Bronchial epithelial cell (primary cell): ENCODE measurements around the gene HUNK. TPM values are rescaled to one million over a fixed set of nuclear protein-coding genes. Genes with fewer than 3 reads are reported as not detected.

ENCODE experiments used
- DNase-seq: peaks from one replicate; pipeline ENCODE4 v3.0.0-alpha.2; 2010; ENCODE audit warnings: low read depth
- FAIRE-seq: peaks from 2 replicates; lab custom pipeline; 2011; peaks lifted over from hg19 to GRCh38; lab: Jason Lieb, UNC
- H3K27me3 ChIP-seq: 2 replicates; pipeline ENCODE4 v1.5.1; 2011; ENCODE audit warnings: low read length; ENCODE audit not compliant: control insufficient read depth, insufficient read depth
- H3K36me3 ChIP-seq: 2 replicates; pipeline ENCODE4 v1.5.1; 2011; ENCODE audit warnings: low read length; ENCODE audit not compliant: control insufficient read depth, insufficient read depth
- H3K4me3 ChIP-seq: 2 replicates; pipeline ENCODE4 v1.5.1; 2011; ENCODE audit warnings: mild to moderate bottlenecking, low read depth, low read length, control low read depth
- total RNA-seq: library from RNA; depleted of rRNA; stranded (reverse); fragments of >200 nt; gene quantifications from 2 replicates; pipeline ENCODE4 v1.2.1, GENCODE V29; 2014
- TF ChIP-seq, protein P1 (sequence below): IDR thresholded peaks from 2 replicates; pipeline ENCODE4 v1.5.1; 2011; ENCODE audit warnings: mild to moderate bottlenecking, moderate library complexity, low read length, control low read depth, inconsistent platforms; ENCODE audit not compliant: insufficient read depth, severe bottlenecking

Gene HUNK
- total RNA-seq, 1 donor from 2014 or later: under 0.01 TPM

DNA sequence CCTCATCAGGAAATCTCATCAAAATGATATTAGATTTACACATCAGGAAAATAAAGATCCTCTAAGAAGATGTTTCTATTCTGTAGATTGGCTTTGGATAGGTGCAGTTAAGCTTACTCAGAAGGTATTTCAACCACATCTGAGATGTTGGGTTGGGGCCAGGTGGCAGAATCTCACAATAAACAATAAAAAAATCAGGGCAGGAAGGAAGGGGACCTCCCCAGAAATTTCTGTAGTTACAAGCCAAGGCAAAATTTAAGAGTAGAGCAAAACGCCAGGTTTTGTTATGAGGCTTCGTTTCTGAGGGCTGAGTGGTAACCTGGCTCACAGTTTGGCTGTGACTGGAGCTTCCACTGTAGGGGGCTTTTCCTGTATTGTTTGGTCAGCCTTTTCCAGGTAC is 84.8 kb downstream of the HUNK start:
- Histone ChIP-seq H3K36me3 (no peaks in the 10 kb centered on the region), H3K4me3 (no peak overlapping the region), H3K27me3 (no peaks in the 10 kb centered on the region)
- TF ChIP-seq, protein P1, sequence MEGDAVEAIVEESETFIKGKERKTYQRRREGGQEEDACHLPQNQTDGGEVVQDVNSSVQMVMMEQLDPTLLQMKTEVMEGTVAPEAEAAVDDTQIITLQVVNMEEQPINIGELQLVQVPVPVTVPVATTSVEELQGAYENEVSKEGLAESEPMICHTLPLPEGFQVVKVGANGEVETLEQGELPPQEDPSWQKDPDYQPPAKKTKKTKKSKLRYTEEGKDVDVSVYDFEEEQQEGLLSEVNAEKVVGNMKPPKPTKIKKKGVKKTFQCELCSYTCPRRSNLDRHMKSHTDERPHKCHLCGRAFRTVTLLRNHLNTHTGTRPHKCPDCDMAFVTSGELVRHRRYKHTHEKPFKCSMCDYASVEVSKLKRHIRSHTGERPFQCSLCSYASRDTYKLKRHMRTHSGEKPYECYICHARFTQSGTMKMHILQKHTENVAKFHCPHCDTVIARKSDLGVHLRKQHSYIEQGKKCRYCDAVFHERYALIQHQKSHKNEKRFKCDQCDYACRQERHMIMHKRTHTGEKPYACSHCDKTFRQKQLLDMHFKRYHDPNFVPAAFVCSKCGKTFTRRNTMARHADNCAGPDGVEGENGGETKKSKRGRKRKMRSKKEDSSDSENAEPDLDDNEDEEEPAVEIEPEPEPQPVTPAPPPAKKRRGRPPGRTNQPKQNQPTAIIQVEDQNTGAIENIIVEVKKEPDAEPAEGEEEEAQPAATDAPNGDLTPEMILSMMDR: no peak
- FAIRE-seq (no peak), DNase-seq (no peak)

GRCh38 chr21:31959881-31960280 is 87.1 kb downstream of the HUNK start:
- no peak for FAIRE-seq
- Histone ChIP-seq H3K27me3 (no peaks in the 10 kb centered on the region), H3K4me3 (no peak overlapping the region), H3K36me3 (no peaks in the 10 kb centered on the region)
- TF ChIP-seq, protein P1: no peak
- DNase-seq: no peak

GRCh38 chr21:31961027-31961426 is 88.2 kb downstream of the HUNK start:
- FAIRE-seq (no peak), DNase-seq (no peak)
- Histone ChIP-seq H3K4me3 (no peak overlapping the region), H3K36me3 (no peaks in the 10 kb centered on the region), H3K27me3 (no peaks in the 10 kb centered on the region)
- TF ChIP-seq, protein P1: no peak

GRCh38 chr21:31961704-31962103 is 88.9 kb downstream of the HUNK start:
- Histone ChIP-seq H3K27me3 (no peaks in the 10 kb centered on the region), H3K4me3 (no peak overlapping the region), H3K36me3 (no peaks in the 10 kb centered on the region)
- DNase-seq (no peak), FAIRE-seq (no peak)
- TF ChIP-seq, protein P1: no peak

DNA sequence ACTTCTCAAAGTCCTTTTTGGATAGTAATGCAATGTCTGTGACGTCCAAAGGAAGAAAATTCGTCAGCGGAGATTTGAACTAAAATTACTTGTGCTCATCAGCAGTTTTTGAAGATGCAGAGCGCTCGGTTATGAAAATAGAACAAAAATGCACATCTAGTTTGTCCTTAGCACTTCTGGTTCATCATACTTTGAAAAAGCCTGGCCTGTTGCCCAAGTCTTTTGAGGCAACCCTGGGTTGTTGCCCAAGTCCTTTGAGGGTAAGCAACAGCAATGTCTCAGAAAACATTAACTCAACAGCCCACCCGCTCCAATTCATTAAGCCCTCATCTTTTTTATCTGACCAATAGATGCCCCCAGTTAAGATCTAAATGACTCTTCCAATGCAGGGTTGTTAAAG is 91.9 kb downstream of the HUNK start:
- no peak overlapping the region for H3K4me3 ChIP-seq
- TF ChIP-seq, protein P1: no peak
- FAIRE-seq: no peak
- no peak for DNase-seq
- no peaks in the 10 kb centered on the region for H3K36me3 ChIP-seq
- no peaks in the 10 kb centered on the region for H3K27me3 ChIP-seq

DNA sequence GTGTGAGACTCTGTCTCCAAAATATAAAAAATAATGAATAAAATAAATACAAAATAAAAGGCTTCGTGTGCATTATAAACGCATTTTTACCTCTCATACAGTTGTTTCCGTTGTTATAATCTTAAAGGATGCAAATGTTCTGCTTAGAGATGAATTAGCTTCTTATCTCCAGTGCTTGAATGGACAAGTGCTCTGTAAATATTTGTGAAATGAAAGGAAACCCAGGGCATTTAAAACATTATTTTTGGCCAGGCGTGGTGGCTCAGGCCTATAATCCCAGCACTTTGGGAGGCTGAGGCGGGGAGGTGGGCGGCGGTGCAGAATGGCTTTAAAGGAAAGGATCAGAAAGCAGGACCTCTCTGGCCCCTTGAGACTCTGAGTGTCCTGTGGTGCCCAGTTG is 94.5 kb downstream of the HUNK start:
- no peak for FAIRE-seq

More for the DNA sequence above, 94.5 kb downstream of the HUNK start:
- Histone ChIP-seq H3K36me3 (no peaks in the 10 kb centered on the region), H3K27me3 (no peaks in the 10 kb centered on the region), H3K4me3 (no peak overlapping the region)
- no peak for DNase-seq
- TF ChIP-seq, protein P1: no peak
